ENCODE measurements around the gene FANK1. TPM values are rescaled to one million over a fixed set of nuclear protein-coding genes. Genes with fewer than 3 reads are reported as not detected.
A peak's percentile ranks its signal among the peaks of the same experiment; 100 is the strongest.
"Not testable (repeated sequence)": the region's sequence is repeated elsewhere in the genome, so short reads cannot be mapped to it uniquely, and the experiment has no call there.

FANK1 gene
- total RNA-seq, 2 donors from 2014 or later: 1.1 TPM; not detected in 1

GRCh38 chr10:126041117-126041516, 144.8 kb downstream of the FANK1 start:
- Mint-ChIP-seq H3K27ac (no peak overlapping the region), H3K9me3 (peaks cover 0 to 4% of the 10 kb centered on the region in 2 donors), H3K27me3 (ENCODE audit: low read depth) (no peaks in the 10 kb centered on the region), H3K4me3 (no peak overlapping the region), H3K4me1 (ENCODE audit: low read depth) (peaks cover 15% of the 10 kb centered on the region), H3K36me3 (ENCODE audit: insufficient read depth in 2 of 2) (no peaks in the 10 kb centered on the region)
- DNase-seq: no peak
- ATAC-seq (replicated peaks in 1 of 2): no peak

GRCh38 chr10:126041804-126042231, 145.5 kb downstream of the FANK1 start:
- Mint-ChIP-seq H3K4me3 (peak overlapping the region; percentile 58 to 76), H3K27me3 (ENCODE audit: low read depth) (no peaks in the 10 kb centered on the region), H3K9me3 (peaks cover 0 to 4% of the 10 kb centered on the region in 2 donors), H3K27ac (peak overlapping the region; percentile 51), H3K4me1 (ENCODE audit: low read depth) (peaks cover 15% of the 10 kb centered on the region), H3K36me3 (ENCODE audit: insufficient read depth in 2 of 2) (no peaks in the 10 kb centered on the region)
- ATAC-seq (replicated peaks in 1 of 2) (peak; percentile 99), DNase-seq (peak; percentile 75 to 81)

GRCh38 chr10:126042354-126042753, 146.0 kb downstream of the FANK1 start:
- H3K36me3 Mint-ChIP-seq (ENCODE audit: insufficient read depth in 2 of 2): no peaks in the 10 kb centered on the region
- H3K27ac Mint-ChIP-seq: peak overlapping the region; percentile 51
- peaks cover 0 to 4% of the 10 kb centered on the region in 2 donors for H3K9me3 Mint-ChIP-seq
- H3K27me3 Mint-ChIP-seq (ENCODE audit: low read depth): no peaks in the 10 kb centered on the region
- peak overlapping the region; percentile 58 to 76 for H3K4me3 Mint-ChIP-seq
- no peak for ATAC-seq (replicated peaks in 1 of 2)
- DNase-seq: no peak
- H3K4me1 Mint-ChIP-seq (ENCODE audit: low read depth): peaks cover 15% of the 10 kb centered on the region

- no peaks in the 10 kb centered on the region for H3K27me3 Mint-ChIP-seq (ENCODE audit: low read depth)
- DNase-seq: no peak
- peaks cover 15% of the 10 kb centered on the region for H3K4me1 Mint-ChIP-seq (ENCODE audit: low read depth)
- no peak overlapping the region for H3K27ac Mint-ChIP-seq
- H3K4me3 Mint-ChIP-seq: no peak overlapping the region
- no peaks in the 10 kb centered on the region for H3K36me3 Mint-ChIP-seq (ENCODE audit: insufficient read depth in 2 of 2)
- ATAC-seq (replicated peaks in 1 of 2): no peak
- H3K9me3 Mint-ChIP-seq: peaks cover 0 to 4% of the 10 kb centered on the region in 2 donors
Observed at GRCh38 chr10:126042906-126043305, 146.5 kb downstream of the FANK1 start.

- no peak for ATAC-seq (replicated peaks in 1 of 2)
- peaks cover 15% of the 10 kb centered on the region for H3K4me1 Mint-ChIP-seq (ENCODE audit: low read depth)
- no peak overlapping the region for H3K4me3 Mint-ChIP-seq
- H3K27me3 Mint-ChIP-seq (ENCODE audit: low read depth): no peaks in the 10 kb centered on the region
- DNase-seq: no peak
- no peak overlapping the region for H3K27ac Mint-ChIP-seq
- no peaks in the 10 kb centered on the region for H3K36me3 Mint-ChIP-seq (ENCODE audit: insufficient read depth in 2 of 2)
- H3K9me3 Mint-ChIP-seq: peaks cover 0 to 4% of the 10 kb centered on the region in 2 donors
Observed at GRCh38 chr10:126043389-126043788, 147.0 kb downstream of the FANK1 start.

GRCh38 chr10:126045861-126046260, 149.5 kb downstream of the FANK1 start:
- no peak overlapping the region for H3K4me3 Mint-ChIP-seq
- H3K27me3 Mint-ChIP-seq (ENCODE audit: low read depth): no peaks in the 10 kb centered on the region
- DNase-seq: no peak
- H3K9me3 Mint-ChIP-seq: peaks cover 0 to 2% of the 10 kb centered on the region in 2 donors
- no peak for ATAC-seq (replicated peaks in 1 of 2)
- no peaks in the 10 kb centered on the region for H3K36me3 Mint-ChIP-seq (ENCODE audit: insufficient read depth in 2 of 2)
- peaks cover 15% of the 10 kb centered on the region for H3K4me1 Mint-ChIP-seq (ENCODE audit: low read depth)
- no peak overlapping the region for H3K27ac Mint-ChIP-seq

GRCh38 chr10:126046831-126047230, 150.5 kb downstream of the FANK1 start:
- Mint-ChIP-seq H3K4me1 (ENCODE audit: low read depth) (peaks cover 6% of the 10 kb centered on the region), H3K4me3 (no peak overlapping the region), H3K27me3 (ENCODE audit: low read depth) (peaks cover 9% of the 10 kb centered on the region), H3K9me3 (peaks cover 0 to 3% of the 10 kb centered on the region in 2 donors), H3K27ac (no peak overlapping the region), H3K36me3 (ENCODE audit: insufficient read depth in 2 of 2) (no peaks in the 10 kb centered on the region)
- ATAC-seq (replicated peaks in 1 of 2) (no peak), DNase-seq (no peak)

GRCh38 chr10:126047749-126048148, 151.4 kb downstream of the FANK1 start:
- not testable (repeated sequence) for H3K4me3 Mint-ChIP-seq; ATAC-seq (replicated peaks in 1 of 2); H3K4me1 Mint-ChIP-seq (ENCODE audit: low read depth); H3K27me3 Mint-ChIP-seq (ENCODE audit: low read depth); DNase-seq; H3K27ac Mint-ChIP-seq; H3K9me3 Mint-ChIP-seq; H3K36me3 Mint-ChIP-seq (ENCODE audit: insufficient read depth in 2 of 2)

GRCh38 chr10:126049759-126050700, 153.7 kb downstream of the FANK1 start:
- peaks cover 0 to 3% of the 10 kb centered on the region in 2 donors for H3K9me3 Mint-ChIP-seq
- no peak for ATAC-seq (replicated peaks in 1 of 2)
- no peaks in the 10 kb centered on the region for H3K36me3 Mint-ChIP-seq (ENCODE audit: insufficient read depth in 2 of 2)
- H3K4me3 Mint-ChIP-seq: no peak overlapping the region
- H3K27me3 Mint-ChIP-seq (ENCODE audit: low read depth): peaks cover 10% of the 10 kb centered on the region
- H3K4me1 Mint-ChIP-seq (ENCODE audit: low read depth): no peaks in the 10 kb centered on the region
- H3K27ac Mint-ChIP-seq: no peak overlapping the region
- DNase-seq: no peak

- ATAC-seq (replicated peaks in 1 of 2) (no peak), DNase-seq (no peak)
- Mint-ChIP-seq H3K27ac (no peak overlapping the region), H3K9me3 (peaks cover 0 to 3% of the 10 kb centered on the region in 2 donors), H3K27me3 (ENCODE audit: low read depth) (peaks cover 10% of the 10 kb centered on the region), H3K4me1 (ENCODE audit: low read depth) (no peaks in the 10 kb centered on the region), H3K4me3 (no peak overlapping the region), H3K36me3 (ENCODE audit: insufficient read depth in 2 of 2) (no peaks in the 10 kb centered on the region)
Observed at GRCh38 chr10:126052171-126052570, 155.8 kb downstream of the FANK1 start.

GRCh38 chr10:126054191-126054590, 157.8 kb downstream of the FANK1 start:
- H3K36me3 Mint-ChIP-seq (ENCODE audit: insufficient read depth in 2 of 2): no peaks in the 10 kb centered on the region
- peaks cover 10% of the 10 kb centered on the region for H3K27me3 Mint-ChIP-seq (ENCODE audit: low read depth)
- H3K4me1 Mint-ChIP-seq (ENCODE audit: low read depth): no peaks in the 10 kb centered on the region
- H3K27ac Mint-ChIP-seq: no peak overlapping the region
- no peak overlapping the region for H3K4me3 Mint-ChIP-seq
- peaks cover 0 to 3% of the 10 kb centered on the region in 2 donors for H3K9me3 Mint-ChIP-seq
- no peak for ATAC-seq (replicated peaks in 1 of 2)
- DNase-seq: no peak

- Mint-ChIP-seq H3K27me3 (ENCODE audit: low read depth) (peaks cover 5% of the 10 kb centered on the region), H3K27ac (no peak overlapping the region), H3K4me3 (no peak overlapping the region), H3K4me1 (ENCODE audit: low read depth) (no peaks in the 10 kb centered on the region), H3K9me3 (no peaks in the 10 kb centered on the region), H3K36me3 (ENCODE audit: insufficient read depth in 2 of 2) (no peaks in the 10 kb centered on the region)
- ATAC-seq (replicated peaks in 1 of 2) (no peak), DNase-seq (no peak)
Observed at GRCh38 chr10:126057494-126057893, 161.1 kb downstream of the FANK1 start.

GRCh38 chr10:126058104-126058503, 161.7 kb downstream of the FANK1 start:
- Mint-ChIP-seq H3K27ac (no peak overlapping the region), H3K27me3 (ENCODE audit: low read depth) (peaks cover 5% of the 10 kb centered on the region), H3K9me3 (no peaks in the 10 kb centered on the region), H3K36me3 (ENCODE audit: insufficient read depth in 2 of 2) (no peaks in the 10 kb centered on the region), H3K4me3 (no peak overlapping the region), H3K4me1 (ENCODE audit: low read depth) (no peaks in the 10 kb centered on the region)
- no peak for ATAC-seq (replicated peaks in 1 of 2)
- no peak for DNase-seq
